GM19395 (cell line): ENCODE measurements around the gene DBT.
"Not testable (repeated sequence)": the region's sequence is repeated elsewhere in the genome, so short reads cannot be mapped to it uniquely, and the experiment has no call there.

Experiments used
- ATAC-seq: cut with Tn5 transposase; IDR thresholded peaks from one replicate; pipeline ENCODE4 v1.9.1; 2021; ENCODE audit warnings: mild to moderate bottlenecking, moderate library complexity; ENCODE audit not compliant: unreplicated experiment

The DBT gene

DNA sequence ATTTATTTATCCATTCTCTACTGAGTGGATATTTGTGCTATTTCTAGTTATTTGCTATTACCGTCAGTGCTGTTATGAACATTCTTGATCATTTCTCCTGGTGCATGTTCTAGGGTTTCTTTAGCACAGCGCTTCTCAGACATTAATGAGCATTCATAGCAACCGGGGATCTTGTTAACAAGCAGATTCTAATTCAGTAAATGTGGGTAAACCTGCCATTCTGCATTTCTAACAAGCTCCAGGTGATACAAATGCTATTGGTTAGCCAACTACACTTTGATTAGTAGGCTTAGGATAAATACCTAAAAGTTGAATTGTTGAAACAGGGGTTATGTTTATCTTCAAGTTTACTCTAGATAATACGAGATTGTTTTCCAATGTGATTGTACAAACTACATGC, 3.3 kb upstream of the DBT start:
- no peak for ATAC-seq

DNA sequence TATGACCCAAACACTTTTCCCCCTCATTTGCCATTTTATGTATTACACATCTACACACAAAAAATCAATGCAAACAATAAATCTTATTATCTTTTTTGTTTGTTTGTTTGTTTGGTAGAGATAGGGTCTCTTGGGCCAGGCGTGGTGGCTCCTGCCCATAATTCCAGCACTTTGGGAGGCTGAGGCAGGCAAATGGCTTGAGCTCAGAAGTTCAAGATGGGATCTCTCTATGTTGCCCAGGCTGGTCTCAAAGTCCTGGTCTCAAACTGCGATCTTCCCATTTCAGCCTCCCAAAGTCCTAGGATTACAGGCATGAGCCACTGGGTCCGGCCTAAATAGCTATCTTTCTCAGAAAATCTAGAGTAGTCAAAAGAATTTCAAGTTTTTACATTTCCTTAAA, 1.2 kb upstream of the DBT start:
- ATAC-seq, result no peak

DNA sequence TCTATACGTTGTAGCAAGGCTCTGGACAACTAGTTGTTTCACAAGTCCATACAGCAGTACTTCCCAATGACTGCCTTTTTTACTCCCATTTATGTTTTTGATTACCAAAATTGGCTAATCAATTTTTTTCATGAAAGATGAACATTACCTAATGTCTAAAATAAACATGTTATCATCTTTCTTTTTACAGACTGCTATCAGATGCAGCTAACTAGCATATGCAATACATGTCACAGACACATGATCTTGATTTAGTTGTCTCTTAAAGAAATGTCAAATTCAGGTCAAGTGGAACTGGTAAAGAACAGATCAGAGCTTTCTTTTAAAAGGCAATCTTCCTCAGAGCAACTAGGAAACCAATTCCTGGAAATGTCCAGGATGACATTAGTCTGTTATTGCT, 630 bp upstream of the DBT start:
- ATAC-seq, result no peak

DNA sequence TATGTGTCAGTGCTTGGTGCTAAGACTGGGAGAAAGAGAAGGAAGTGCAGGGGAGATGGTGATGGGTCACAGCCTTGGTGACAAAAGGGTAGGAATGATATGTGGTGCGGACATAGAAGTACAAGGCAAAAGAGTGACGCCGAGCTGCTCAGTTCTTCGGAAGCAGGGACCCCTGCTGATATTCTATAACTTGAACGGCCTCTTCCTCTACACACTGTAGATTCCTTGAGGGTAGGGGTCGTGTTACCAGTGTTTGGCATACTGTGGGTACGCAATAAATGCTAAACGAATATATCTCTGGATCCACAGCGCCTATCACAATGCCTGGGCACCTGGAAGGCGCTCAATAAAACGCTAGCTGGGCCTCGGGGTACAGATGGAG, 488 bp downstream of the DBT start:
- peak; percentile 5 for ATAC-seq

DNA sequence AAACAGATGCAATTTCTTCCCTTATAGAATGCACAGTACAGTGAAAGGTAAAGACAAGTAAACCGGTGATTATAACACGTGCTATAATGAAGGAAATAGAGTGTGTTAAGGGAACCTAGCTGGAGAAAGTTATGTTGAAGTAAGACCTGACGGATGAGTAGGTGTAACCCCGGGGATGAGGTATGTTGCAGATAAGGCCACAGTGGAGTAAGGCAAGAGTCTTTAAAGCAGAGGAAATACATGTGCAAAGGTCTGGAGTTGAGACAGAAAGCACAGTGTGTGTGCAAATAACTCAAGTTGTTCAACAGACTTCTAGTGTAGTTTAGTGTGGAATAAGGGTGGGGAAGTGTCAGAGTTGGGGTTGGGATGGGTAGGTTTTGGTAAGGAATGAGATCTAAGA, 2.9 kb downstream of the DBT start:
- ATAC-seq, result no peak

DNA sequence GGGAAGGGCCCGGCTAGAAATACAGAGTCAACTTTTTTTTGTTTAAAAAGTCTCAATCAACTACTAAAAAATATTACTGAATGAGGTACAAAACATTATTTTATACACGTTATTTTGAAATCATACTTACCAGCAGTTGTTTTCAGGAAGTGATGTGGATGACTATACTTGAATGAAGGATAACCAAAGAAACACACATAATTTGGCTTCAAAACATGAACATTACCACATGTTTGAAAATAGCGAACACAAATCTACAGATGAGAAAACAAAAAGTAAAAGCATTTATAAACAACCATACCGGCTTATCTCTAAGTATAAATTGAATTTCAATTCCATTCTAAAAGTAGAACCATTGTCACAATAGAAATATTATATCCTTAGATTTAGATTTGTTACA, 9.0 kb downstream of the DBT start:
- no peak for ATAC-seq

DNA sequence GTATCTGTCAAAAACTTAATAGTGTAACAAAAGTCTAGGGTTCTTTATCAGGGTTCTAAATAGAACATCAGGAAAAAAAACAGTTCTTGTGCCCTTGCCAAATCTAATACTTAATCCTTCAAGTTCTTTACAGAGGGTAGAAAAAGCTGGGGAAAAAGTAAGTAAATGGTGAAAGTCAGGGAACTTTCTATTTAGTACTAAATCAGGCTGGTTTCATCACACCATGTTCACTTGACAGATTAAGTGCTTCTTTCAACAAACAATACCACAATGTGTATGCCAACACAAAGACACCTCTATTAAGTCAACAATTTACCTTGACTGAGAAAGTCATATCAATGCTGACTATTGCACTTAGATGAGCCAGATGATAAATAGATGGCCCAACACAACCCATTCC, 9.7 kb downstream of the DBT start:
- no peak for ATAC-seq

DNA sequence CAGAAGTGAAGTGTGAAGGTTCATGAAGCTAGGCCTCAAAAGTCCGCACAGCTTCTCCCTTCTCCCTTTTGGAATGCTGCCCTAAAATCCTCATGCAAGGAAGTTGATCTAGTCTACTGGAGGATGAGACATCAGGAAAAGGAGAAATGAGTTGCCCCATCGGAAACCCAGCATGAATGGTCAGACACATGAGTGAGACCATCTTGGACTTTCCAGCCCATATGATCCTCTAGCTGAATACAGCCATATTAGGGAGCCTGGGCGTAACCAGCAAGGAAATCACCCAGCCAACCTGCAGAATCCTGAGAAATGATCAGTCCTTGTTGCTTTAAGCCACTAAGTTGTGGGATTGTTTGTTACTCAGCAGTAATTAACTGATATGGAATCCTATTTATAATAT, 12.5 kb downstream of the DBT start:
- no peak for ATAC-seq

DNA sequence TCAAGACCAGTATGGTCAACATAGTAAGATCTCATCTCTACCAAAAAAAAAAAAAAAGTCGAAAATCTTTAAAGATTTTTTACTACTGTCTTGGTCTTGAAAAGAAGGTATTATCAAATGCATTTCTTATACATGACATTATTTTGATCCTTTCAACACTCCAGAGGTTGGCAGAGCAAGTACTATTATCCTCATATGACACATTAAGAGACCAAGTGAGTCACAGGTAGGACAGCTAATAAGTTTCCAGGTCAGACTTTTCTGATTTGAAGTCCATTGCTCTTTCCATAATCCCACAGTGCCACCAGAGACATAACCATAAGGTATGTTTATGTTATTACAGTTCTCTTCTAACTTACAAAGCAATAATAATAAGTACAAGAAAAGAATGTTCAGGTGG, 15.2 kb downstream of the DBT start:
- no peak for ATAC-seq

DNA sequence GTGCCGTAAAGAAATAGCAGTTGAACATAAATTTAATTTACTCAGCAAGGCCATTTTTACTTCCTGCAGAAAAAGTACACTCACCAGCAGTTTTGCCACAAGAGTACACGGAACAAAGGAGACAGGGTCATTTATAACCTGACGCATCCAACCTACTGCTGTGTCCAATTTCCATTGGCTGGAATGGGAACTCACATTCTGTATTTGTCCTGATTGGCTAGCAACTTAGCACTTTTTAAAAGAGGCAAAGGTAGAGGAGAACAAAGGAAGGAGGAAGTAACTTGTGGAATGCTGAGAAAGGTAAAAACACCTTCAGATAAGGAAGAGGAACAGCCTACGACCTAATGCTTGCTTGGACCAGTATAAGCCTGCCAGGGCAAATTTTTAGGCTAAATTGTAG, 16.1 kb downstream of the DBT start:
- ATAC-seq, result not testable (repeated sequence)

DNA sequence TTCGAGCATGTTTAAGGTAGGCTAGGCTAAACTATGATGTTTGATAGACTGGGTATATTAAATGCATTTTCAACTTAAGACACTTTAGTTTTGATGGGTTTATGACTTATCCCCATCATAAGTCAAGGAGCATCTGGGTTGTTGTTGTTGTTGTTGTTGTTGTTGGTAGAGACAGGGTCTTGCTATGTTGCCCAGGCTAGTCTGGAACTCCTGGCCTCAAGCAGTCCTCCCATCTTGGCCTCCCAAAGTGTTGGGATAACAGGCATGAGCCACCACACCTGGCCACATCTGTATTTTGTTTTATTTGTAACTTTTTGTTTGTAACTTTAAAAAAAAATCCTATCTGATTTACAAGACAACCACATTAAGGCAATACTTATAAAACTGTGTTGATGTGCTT, 17.5 kb downstream of the DBT start:
- no peak for ATAC-seq

DNA sequence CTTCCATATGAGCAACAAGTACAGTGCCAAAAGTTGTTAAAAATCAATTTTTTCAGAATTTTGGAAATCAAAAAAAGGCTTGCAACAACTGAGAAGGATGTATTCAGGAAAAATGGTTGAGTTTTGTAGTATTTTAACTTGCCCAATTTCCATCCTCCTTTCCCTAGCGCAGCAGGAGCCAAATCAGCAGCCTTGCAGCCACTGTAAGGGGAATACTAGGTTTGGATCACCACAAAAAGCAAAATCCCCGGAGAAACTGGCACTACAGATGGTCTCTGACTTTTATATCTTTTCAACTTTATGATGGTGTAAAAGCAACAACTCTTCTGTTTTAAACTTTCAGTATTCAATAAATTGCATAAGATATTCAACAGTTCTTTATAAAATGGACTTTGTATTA, 17.9 kb downstream of the DBT start:
- no peak for ATAC-seq

DNA sequence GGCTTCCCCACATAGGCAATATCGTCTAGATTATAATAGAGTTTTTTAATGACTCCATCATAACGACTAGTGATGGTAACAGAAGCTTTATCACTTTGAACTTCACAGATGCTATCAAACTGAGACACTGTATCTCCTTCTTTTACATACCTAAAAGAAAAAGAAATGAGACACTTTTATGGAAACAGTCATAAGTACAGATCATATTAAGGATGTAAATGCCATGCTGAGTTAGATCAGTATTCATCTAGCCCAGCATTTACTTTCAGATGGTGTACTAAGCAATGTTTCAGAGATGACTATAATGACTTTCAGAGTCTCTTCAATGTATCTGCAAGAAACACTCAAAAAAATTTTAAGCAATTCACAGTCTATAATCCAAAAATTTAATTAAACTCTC, 18.9 kb downstream of the DBT start:
- no peak for ATAC-seq

DNA sequence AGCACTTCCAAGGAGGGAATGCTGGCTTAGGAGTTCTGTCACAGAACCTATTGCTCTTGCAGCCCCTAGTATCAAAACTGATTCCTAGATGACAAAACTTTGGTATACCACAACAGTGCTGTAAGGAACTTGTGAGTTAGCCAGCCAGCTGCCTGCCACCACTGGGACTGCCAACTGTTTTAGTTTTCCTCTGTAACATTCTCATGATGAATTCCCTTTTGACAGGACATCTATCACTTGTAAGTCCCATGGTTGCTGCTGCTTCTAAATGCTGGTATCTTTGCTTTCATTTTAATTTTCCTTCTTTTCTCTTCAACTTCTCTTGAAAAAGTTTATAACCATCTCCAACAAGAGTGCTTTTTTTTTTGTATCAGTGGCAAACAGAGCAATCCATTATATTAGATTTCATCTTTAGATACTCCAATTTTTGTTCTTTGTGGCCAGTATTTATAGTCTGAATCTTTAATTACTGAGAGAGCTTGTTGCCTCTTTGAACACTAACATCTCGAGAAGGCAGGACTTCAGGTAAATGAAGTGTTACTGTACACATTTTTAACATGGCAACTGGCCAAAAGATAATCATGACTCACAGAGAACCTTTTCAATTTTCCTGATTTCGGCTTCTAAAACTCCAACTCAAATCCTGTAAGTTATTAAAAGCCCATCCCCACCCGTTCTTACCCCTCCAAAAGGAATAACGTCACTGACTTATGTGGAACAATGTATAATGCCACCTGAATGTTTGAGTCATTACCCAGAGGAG, 19.8 kb downstream of the DBT start:
- ATAC-seq, result no peak

DNA sequence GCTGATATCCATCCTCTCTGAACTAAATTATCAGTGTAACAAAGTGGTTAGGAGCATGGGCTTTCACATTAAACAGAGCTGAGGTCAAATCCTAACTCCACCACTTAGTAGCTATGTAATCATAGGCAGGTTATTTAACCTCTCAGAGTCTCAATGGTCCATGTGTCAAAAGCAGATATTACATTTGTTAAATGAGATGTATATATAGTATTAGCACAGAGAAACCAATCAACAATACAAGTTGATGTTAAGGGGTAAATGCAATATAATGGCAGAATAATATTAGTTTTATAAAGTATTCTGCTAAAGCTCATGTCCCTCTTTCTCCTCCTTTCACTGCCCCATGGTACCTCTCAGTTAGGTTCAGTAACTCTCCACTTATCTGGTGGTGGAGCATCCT, 27.2 kb downstream of the DBT start:
- no peak for ATAC-seq

DNA sequence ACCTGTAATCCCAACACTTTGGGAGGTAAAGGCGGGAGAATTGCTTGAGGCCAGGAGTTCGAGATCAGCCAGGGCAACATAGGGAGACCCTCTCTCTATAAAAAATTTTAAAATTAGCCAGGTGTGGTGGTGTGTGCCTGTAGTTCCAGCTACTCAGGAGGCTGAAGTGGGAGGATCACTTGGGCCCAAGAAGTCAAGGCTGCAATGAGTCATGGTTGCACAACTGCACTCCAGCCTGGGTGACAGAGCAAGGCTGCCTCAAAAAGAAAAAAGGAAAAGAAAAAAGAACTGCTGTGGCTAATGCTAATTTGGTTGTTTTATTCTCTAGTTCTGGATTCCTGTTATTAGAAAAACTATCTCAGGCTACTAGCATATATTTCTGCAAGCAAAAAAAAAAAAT, 29.8 kb downstream of the DBT start:
- no peak for ATAC-seq

DNA sequence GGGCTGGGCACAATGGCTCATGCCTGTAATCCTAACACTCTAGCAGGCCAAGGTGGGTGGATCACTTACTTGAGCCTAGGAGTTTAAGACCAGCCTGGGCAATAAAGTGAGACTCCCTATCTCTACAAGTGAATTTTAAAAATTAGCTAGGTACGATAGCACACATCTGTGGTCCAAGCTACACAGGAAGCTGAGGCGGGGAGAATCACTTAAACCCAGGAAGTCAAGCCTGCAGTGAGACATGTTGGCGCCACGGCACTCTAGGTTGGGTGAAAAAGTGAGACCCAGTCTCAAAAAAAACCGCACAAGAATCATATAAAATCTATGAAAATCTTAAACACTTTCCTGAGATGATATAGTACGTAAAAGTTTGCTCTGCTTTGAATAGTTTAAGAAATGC, 30.2 kb downstream of the DBT start:
- ATAC-seq, result no peak

DNA sequence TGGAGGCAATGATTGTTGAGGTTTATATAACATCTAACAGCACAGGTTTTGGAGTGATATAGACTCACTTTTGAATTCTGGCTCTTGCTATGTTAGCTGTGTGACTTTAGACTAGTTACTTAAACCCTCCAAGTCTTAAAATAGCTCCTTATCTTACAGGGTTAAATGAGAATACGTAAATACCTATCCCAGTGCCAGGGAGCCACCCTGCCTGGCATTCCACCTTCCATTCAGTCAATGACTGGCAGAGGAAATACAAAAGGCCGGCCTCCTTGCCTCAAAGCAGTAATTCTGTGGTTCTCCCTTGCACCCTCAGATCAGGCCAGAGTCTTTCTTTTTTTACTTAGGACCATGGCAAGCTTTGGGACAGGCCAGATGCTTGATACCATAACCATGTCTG, 31.8 kb downstream of the DBT start:
- ATAC-seq, result no peak

DNA sequence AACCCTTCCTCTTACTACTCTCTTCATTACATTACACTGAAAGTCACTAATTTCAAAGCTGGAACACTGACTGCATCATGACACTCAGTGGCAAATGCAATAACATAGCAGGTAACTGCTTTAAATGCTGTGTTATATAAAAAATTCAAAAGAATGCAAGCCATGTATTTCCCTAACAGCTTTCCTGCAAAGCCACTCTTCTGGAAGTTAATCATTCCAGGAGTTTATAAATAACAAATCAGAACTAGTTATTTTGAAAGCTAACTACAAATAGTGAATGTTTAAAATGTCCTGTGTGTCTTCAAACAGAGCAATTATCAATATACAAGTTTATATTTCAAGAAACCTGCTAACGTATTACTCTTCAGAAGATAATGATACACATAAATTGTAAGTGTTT, 34.5 kb downstream of the DBT start:
- no peak for ATAC-seq

DNA sequence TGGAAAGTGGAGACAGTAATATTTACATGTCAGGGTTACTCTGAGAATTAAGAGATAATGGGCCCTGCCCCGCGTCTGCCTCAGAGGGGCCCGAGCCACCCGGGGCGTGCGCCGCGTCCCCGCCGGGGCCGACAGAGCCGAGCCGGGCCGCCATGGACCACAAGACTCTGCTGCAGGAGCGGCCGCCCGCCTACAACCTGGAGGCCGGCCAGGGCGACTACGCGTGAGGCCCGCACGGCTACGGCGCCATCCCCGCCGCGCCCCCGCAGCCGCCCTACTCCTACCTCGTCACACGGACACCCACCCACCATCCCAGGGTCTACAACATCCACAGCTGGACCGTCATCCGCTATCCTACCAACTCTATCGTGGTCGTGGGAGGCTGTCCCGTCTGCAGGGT, 36.5 kb downstream of the DBT start:
- ATAC-seq, result no peak

DNA sequence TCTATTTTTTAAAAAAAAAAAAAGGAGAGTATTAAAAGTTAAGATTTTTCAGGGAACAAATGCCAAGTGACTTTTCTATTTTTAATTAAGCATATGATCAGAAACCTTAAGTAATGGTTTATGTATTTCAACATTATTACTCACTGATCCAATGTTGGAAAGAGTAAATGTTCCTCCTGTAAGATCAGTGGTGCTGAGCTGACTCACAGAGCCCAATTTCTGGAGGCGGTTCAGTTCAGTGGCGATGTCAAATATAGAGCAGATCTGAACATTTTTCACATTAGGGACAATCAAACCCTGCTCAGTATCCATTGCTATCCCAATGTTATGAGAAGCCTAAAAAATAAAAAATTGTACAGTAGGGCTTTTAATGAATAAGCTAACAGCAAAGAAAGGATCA, 43.3 kb downstream of the DBT start:
- no peak for ATAC-seq

DNA sequence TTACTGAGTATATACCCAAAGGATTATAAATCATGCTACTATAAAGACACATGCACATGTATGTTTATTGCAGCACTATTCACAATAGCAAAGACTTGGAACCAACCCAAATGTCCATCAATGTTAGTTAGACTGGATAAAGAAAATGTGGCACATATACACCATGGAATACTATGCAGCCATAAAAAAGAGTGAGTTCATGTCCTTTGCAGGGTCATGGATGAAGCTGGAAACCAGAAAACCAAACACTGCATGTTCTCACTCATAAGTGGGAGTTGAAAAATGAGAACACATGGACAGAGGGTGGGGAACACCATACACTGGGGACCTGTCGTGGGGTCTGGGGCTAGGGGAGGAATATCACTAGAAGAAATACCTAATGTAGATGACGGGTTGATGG, 44.0 kb downstream of the DBT start:
- not testable (repeated sequence) for ATAC-seq

DNA sequence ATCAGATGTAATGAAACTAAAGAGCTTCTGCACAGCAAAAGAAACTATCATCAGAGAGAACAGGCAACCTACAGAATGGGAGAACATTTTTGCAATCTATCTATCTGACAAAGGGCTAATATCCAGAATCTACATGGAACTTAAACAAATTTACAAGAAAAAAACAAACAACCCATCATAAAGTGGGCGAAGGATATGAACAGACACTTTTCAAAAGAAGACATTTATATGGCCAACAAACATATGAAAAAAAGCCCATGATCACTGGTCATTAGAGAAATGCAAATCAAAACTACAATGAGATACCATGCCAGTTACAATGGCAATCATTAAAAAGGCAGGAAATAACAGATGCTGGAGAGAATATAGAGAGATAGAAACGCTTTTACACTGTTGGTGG, 44.5 kb downstream of the DBT start:
- not testable (repeated sequence) for ATAC-seq
